Ammon's horn (tissue), 1 donor: ENCODE data around the gene SLC30A3.
A peak's percentile ranks its signal among the peaks of the same experiment; 100 is the strongest.

Experiments
- DNase-seq: peaks from one replicate; pipeline ENCODE4 v3.0.0-alpha.2; 2016; ENCODE audit warnings: low spot score

The SLC30A3 gene

GRCh38 chr2:27227501-27227900, 35.3 kb downstream of the SLC30A3 start:
- DNase-seq: no peak

GRCh38 chr2:27225526-27225925, 37.3 kb downstream of the SLC30A3 start:
- DNase-seq: no peak

GRCh38 chr2:27223416-27223815, 39.4 kb downstream of the SLC30A3 start:
- DNase-seq: no peak

- no peak for DNase-seq
Measured at GRCh38 chr2:27222407-27222806, 40.4 kb downstream of the SLC30A3 start.

- DNase-seq: no peak
Measured at GRCh38 chr2:27221166-27221565, 41.7 kb downstream of the SLC30A3 start.

- no peak for DNase-seq
Measured at GRCh38 chr2:27220091-27220490, 42.8 kb downstream of the SLC30A3 start.

GRCh38 chr2:27219091-27219490, 43.8 kb downstream of the SLC30A3 start:
- DNase-seq: no peak

- DNase-seq: no peak
Measured at GRCh38 chr2:27218614-27219013, 44.2 kb downstream of the SLC30A3 start.

GRCh38 chr2:27217173-27218121, 45.4 kb downstream of the SLC30A3 start, which contains the start of gene CAD:
TSS of gene CAD (plus strand) at chr2:27217369. CDS start at chr2:27217552, 183 bp downstream.
- peak; percentile 93 for DNase-seq

GRCh38 chr2:27216416-27217137, 46.3 kb downstream of the SLC30A3 start:
- DNase-seq: no peak

- no peak for DNase-seq
Measured at GRCh38 chr2:27214941-27215340, 47.9 kb downstream of the SLC30A3 start.

GRCh38 chr2:27212626-27213471, 50.0 kb downstream of the SLC30A3 start:
- DNase-seq: no peak

- DNase-seq: peak; percentile 92
Measured at GRCh38 chr2:27211943-27212625, 50.8 kb downstream of the SLC30A3 start, which contains the start of the genes ATRAID and SLC5A6. TSS of gene ATRAID (plus strand) at chr2:27212041. CDS start at chr2:27212369, 328 bp downstream. TSS of gene SLC5A6 (minus strand) at chr2:27212268. CDS start at chr2:27207650, 4,618 bp downstream.

GRCh38 chr2:27211241-27211942, 51.5 kb downstream of the SLC30A3 start:
- no peak for DNase-seq

GRCh38 chr2:27209621-27210401, 53.0 kb downstream of the SLC30A3 start:
- no peak for DNase-seq

GRCh38 chr2:27208486-27209050, 54.3 kb downstream of the SLC30A3 start:
- no peak for DNase-seq

GRCh38 chr2:27206346-27206745, 56.5 kb downstream of the SLC30A3 start:
- no peak for DNase-seq

- DNase-seq: no peak
Measured at GRCh38 chr2:27205206-27205605, 57.6 kb downstream of the SLC30A3 start.

GRCh38 chr2:27204566-27204965, 58.3 kb downstream of the SLC30A3 start:
- DNase-seq: no peak
